T-helper 2 cell (primary cell): Measurements from ENCODE around the gene PRKN.

ENCODE experiments used
- DNase-seq, 5 experiments: peaks; one replicate each; pipeline versions ENCODE4 v3.0.0 to v3.0.0-alpha.2; 2012 to 2022

Gene PRKN

GRCh38 chr6:162019349-162019748, 708.2 kb downstream of the PRKN start:
- DNase-seq = no peak

GRCh38 chr6:162017536-162017935, 710.0 kb downstream of the PRKN start:
- DNase-seq = no peak

- no peak for DNase-seq
Measured at GRCh38 chr6:162014069-162014811, 713.3 kb downstream of the PRKN start.

GRCh38 chr6:162005372-162005771, 722.2 kb downstream of the PRKN start:
- no peak for DNase-seq

- no peak for DNase-seq
Measured at GRCh38 chr6:161996783-161997182, 730.8 kb downstream of the PRKN start.

GRCh38 chr6:161985876-161986423, 741.6 kb downstream of the PRKN start:
- DNase-seq = no peak

- no peak for DNase-seq
Measured at GRCh38 chr6:161984713-161985112, 742.9 kb downstream of the PRKN start.

GRCh38 chr6:161976553-161976952, 751.0 kb downstream of the PRKN start:
- no peak for DNase-seq

- no peak for DNase-seq
Measured at GRCh38 chr6:161973064-161973463, 754.5 kb downstream of the PRKN start.

GRCh38 chr6:161971043-161971442, 756.5 kb downstream of the PRKN start:
- no peak for DNase-seq

GRCh38 chr6:161963634-161964234, 763.8 kb downstream of the PRKN start:
- no peak for DNase-seq

- no peak for DNase-seq
Measured at GRCh38 chr6:161963181-161963580, 764.4 kb downstream of the PRKN start.

GRCh38 chr6:161961796-161962195, 765.8 kb downstream of the PRKN start:
- no peak for DNase-seq

- no peak for DNase-seq
Measured at GRCh38 chr6:161961046-161961445, 766.5 kb downstream of the PRKN start.

GRCh38 chr6:161959072-161959471, 768.5 kb downstream of the PRKN start:
- DNase-seq = no peak

- no peak for DNase-seq
Measured at GRCh38 chr6:161956082-161956481, 771.5 kb downstream of the PRKN start.

- no peak for DNase-seq
Measured at GRCh38 chr6:161954699-161955276, 772.8 kb downstream of the PRKN start.

GRCh38 chr6:161954077-161954476, 773.5 kb downstream of the PRKN start:
- no peak for DNase-seq

GRCh38 chr6:161951126-161951525, 776.4 kb downstream of the PRKN start:
- DNase-seq = no peak

- DNase-seq = no peak
Measured at GRCh38 chr6:161949531-161949930, 778.0 kb downstream of the PRKN start.

GRCh38 chr6:161948462-161948861, 779.1 kb downstream of the PRKN start:
- no peak for DNase-seq

GRCh38 chr6:161947371-161947770, 780.2 kb downstream of the PRKN start:
- no peak for DNase-seq

GRCh38 chr6:161946461-161946860, 781.1 kb downstream of the PRKN start:
- no peak for DNase-seq

- DNase-seq = no peak
Measured at GRCh38 chr6:161943561-161943960, 784.0 kb downstream of the PRKN start.
